ENCODE measurements around the gene MIXL1. TPM values are rescaled to one million over a fixed set of nuclear protein-coding genes. Genes with fewer than 3 reads are reported as not detected.

Gene MIXL1
- total and polyA plus RNA-seq, 2 of the 13 experiments (the other 11 are each of a cell fraction or from before 2014, with no cell fraction given) = 7.6 to 18.5 TPM

- TF ChIP-seq, protein P1, sequence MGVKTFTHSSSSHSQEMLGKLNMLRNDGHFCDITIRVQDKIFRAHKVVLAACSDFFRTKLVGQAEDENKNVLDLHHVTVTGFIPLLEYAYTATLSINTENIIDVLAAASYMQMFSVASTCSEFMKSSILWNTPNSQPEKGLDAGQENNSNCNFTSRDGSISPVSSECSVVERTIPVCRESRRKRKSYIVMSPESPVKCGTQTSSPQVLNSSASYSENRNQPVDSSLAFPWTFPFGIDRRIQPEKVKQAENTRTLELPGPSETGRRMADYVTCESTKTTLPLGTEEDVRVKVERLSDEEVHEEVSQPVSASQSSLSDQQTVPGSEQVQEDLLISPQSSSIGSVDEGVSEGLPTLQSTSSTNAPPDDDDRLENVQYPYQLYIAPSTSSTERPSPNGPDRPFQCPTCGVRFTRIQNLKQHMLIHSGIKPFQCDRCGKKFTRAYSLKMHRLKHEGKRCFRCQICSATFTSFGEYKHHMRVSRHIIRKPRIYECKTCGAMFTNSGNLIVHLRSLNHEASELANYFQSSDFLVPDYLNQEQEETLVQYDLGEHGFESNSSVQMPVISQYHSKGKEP (CRISPR knock-in tag; IDR thresholded peaks at IDR 0.05) = no peak
- TF ChIP-seq ISL2 (CRISPR knock-in tag; IDR thresholded peaks at IDR 0.05) (peak; percentile 58; the same call in 1 of the 2 replicates), SIN3A (IDR thresholded peaks at IDR 0.05; ENCODE audit: borderline replicate concordance, low read depth, low read length) (no peak), HNRNPL (IDR thresholded peaks at IDR 0.05; ENCODE audit: low read depth, low read length) (no peak), ZNF34 (CRISPR knock-in tag; IDR thresholded peaks at IDR 0.05; ENCODE audit: borderline replicate concordance) (no peak), CSRNP1 (CRISPR knock-in tag; IDR thresholded peaks at IDR 0.05) (peak; percentile 53; the same call in 1 of the 2 replicates), ARID5B (CRISPR knock-in tag; IDR thresholded peaks at IDR 0.05) (peak; percentile 77; the same call in 1 of the 2 replicates), SMC3 (IDR thresholded peaks at IDR 0.05; ENCODE audit: low read length) (no peak), SMAD1 (CRISPR knock-in tag; IDR thresholded peaks at IDR 0.05; ENCODE audit: borderline replicate concordance, low read depth) (no peak), ZNF776 (CRISPR knock-in tag; IDR thresholded peaks at IDR 0.05) (no peak), ZNF747 (CRISPR knock-in tag; IDR thresholded peaks at IDR 0.05; ENCODE audit: borderline replicate concordance) (no peak; the same call in 1 of the 2 replicates), ZNF234 (CRISPR knock-in tag; conservative IDR thresholded peaks at IDR 0.05) (no peak), ZFP62 (CRISPR knock-in tag; IDR thresholded peaks at IDR 0.05) (no peak)
- TF ChIP-seq, protein P2, sequence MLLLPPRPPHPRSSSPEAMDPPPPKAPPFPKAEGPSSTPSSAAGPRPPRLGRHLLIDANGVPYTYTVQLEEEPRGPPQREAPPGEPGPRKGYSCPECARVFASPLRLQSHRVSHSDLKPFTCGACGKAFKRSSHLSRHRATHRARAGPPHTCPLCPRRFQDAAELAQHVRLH (CRISPR knock-in tag; IDR thresholded peaks at IDR 0.05; ENCODE audit: borderline replicate concordance, low read depth) = peak; percentile 52; the same call in 1 of the 2 replicates
- TF ChIP-seq, protein P3, sequence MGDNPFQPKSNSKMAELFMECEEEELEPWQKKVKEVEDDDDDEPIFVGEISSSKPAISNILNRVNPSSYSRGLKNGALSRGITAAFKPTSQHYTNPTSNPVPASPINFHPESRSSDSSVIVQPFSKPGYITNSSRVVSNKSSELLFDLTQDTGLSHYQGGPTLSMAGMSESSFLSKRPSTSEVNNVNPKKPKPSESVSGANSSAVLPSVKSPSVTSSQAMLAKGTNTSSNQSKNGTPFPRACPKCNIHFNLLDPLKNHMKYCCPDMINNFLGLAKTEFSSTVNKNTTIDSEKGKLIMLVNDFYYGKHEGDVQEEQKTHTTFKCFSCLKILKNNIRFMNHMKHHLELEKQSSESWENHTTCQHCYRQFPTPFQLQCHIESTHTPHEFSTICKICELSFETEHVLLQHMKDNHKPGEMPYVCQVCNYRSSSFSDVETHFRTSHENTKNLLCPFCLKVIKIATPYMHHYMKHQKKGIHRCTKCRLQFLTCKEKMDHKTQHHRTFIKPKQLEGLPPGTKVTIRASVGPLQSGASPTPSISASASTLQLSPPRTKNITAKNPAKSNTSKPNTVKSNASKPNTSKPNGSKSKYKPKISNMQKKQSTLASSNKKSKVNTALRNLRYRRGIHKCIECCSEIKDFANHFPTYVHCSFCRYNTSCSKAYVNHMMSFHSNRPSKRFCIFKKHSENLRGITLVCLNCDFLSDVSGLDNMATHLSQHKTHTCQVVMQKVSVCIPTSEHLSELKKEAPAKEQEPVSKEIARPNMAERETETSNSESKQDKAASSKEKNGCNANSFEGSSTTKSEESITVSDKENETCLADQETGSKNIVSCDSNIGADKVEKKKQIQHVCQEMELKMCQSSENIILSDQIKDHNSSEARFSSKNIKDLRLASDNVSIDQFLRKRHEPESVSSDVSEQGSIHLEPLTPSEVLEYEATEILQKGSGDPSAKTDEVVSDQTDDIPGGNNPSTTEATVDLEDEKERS (CRISPR knock-in tag; IDR thresholded peaks at IDR 0.05) = no peak
- TF ChIP-seq, protein P4, sequence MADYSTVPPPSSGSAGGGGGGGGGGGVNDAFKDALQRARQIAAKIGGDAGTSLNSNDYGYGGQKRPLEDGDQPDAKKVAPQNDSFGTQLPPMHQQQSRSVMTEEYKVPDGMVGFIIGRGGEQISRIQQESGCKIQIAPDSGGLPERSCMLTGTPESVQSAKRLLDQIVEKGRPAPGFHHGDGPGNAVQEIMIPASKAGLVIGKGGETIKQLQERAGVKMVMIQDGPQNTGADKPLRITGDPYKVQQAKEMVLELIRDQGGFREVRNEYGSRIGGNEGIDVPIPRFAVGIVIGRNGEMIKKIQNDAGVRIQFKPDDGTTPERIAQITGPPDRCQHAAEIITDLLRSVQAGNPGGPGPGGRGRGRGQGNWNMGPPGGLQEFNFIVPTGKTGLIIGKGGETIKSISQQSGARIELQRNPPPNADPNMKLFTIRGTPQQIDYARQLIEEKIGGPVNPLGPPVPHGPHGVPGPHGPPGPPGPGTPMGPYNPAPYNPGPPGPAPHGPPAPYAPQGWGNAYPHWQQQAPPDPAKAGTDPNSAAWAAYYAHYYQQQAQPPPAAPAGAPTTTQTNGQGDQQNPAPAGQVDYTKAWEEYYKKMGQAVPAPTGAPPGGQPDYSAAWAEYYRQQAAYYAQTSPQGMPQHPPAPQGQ (CRISPR knock-in tag; IDR thresholded peaks at IDR 0.05; ENCODE audit: borderline replicate concordance) = no peak
These were observed at the start of gene MIXL1 (continued) for GRCh38 chr1:226223157-226223785.
